ENCODE results near the gene CPXM2.

DNA sequence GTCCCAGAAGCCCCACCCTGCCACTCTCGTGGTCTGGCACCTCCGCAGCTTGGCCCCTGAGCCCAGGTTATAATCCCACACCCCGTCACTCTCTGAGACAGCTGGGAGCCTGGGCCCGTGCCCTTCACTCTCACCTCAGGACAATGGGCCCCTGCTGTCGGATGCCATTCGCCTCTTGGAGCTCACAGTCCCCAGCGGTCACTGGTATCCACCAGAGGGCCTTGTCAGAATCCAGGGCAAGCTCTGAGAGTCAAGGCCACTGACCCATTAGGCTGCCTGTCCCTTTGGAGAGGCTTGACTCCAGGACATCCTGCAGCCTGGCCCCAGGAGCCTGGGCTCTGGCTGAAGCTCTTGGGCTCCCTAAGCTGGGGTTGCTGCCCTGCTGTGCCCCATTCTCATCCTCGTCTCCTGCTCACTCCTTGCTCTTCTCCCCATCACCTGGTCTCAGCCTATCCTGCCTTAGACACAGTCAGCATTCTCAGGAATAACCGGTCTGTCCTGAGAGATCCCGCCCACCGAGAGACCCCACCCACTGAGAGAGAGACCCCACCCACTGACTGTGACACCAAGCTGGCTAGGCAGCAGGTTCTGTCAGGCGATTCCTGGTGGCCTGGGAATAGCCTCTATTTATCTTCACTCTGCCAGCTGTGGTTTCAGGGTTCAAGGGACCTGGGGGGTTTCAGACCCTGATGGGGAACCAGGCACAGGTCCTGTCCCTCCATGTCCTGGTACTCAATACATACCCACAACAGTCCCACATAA, 27.7 kb downstream of the CPXM2 start:
- TF ChIP-seq, protein P1, sequence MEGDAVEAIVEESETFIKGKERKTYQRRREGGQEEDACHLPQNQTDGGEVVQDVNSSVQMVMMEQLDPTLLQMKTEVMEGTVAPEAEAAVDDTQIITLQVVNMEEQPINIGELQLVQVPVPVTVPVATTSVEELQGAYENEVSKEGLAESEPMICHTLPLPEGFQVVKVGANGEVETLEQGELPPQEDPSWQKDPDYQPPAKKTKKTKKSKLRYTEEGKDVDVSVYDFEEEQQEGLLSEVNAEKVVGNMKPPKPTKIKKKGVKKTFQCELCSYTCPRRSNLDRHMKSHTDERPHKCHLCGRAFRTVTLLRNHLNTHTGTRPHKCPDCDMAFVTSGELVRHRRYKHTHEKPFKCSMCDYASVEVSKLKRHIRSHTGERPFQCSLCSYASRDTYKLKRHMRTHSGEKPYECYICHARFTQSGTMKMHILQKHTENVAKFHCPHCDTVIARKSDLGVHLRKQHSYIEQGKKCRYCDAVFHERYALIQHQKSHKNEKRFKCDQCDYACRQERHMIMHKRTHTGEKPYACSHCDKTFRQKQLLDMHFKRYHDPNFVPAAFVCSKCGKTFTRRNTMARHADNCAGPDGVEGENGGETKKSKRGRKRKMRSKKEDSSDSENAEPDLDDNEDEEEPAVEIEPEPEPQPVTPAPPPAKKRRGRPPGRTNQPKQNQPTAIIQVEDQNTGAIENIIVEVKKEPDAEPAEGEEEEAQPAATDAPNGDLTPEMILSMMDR (IDR thresholded peaks at IDR 0.05), result no peak
- TF ChIP-seq POLR2A (IDR thresholded peaks at IDR 0.05), result no peak
